ENCODE data around the gene MARK1. TPM values are rescaled to one million over a fixed set of nuclear protein-coding genes. Genes with fewer than 3 reads are reported as not detected.

MARK1 gene
- total and polyA plus RNA-seq, 10 of the 15 experiments (the other 5 are each of a cell fraction or from before 2014, with no cell fraction given), result 0.02 to 0.67 (median 0.12) TPM; not detected in 6

GRCh38 chr1:220706480-220706879 is 178.5 kb downstream of the MARK1 start (continued):
- no peak for TF ChIP-seq PBX3 (IDR thresholded peaks at IDR 0.05; ENCODE audit: insufficient replicate concordance, low read depth, low read length)

- CTCF ChIA-PET, result interaction anchor here (1.3 kb wide), 1 partner anchor 26 kb away, joined by 3 read pairs; no protein-coding TSS in a partner anchor
- H3K79me2 ChIP-seq (ENCODE audit: control insufficient read depth, insufficient read depth, low read length), result no peaks in the 10 kb centered on the region
- H3K4me3 ChIP-seq, result no peak overlapping the region
- RAD21 ChIA-PET (ENCODE audit: unreplicated experiment), result no interaction called here
- 67% methylated on average over 8 of the region's 10 CpGs for WGBS (ENCODE audit: insufficient coverage, insufficient replicate concordance, low lambda C conversion rate, missing lambda C conversion rate)
- H3K27ac ChIP-seq (ENCODE audit: control insufficient read depth, insufficient read depth), result no peak overlapping the region
- no peak overlapping the region for H3K4me2 ChIP-seq (ENCODE audit: control insufficient read depth, insufficient read depth)
- in situ Hi-C loops (cut with MboI) (no loop called here), intact Hi-C loops (cut with micrococcal nuclease; ENCODE audit: unreplicated experiment) (no loop called here)
- no peak for FAIRE-seq
- POLR2A ChIA-PET, result no interaction called here
- no peak overlapping the region for H3K9ac ChIP-seq (ENCODE audit: control insufficient read depth, insufficient read depth, low read length)
- ATAC-seq, result no peak
- H2AFZ ChIP-seq (ENCODE audit: control insufficient read depth, low read depth, low read length), result no peak overlapping the region
- BruUV-seq (replicated peaks), result no TSS peak
- no peaks in the 10 kb centered on the region for H3K27me3 ChIP-seq (replicated peaks in 1 of 2; ENCODE audit: control insufficient read depth in 2 of 2, insufficient read depth in 2 of 2, low read length in 1 of 2)
- SMC1A ChIA-PET (ENCODE audit: uncharacterized antibody, unreplicated experiment), result no interaction called here
- DNase-seq (ENCODE audit: low read depth, low spot score), result no peak
- no peaks in the 10 kb centered on the region; the same call in 2 of the 3 replicates for H3K9me3 ChIP-seq (replicated peaks; ENCODE audit: control insufficient read depth, insufficient read depth, low read length)
- peaks cover 5% of the 10 kb centered on the region; the same call in 1 of the 2 replicates for H3K4me1 ChIP-seq (ENCODE audit: control insufficient read depth, insufficient read depth, low read length)
- TF ChIP-seq MEF2A (IDR thresholded peaks at IDR 0.05; ENCODE audit: insufficient read depth, low read depth, low read length), result no peak
- no peak for TF ChIP-seq NFYA (IDR thresholded peaks at IDR 0.05; ENCODE audit: borderline replicate concordance, low read depth, low read length)
- TF ChIP-seq PBX3 (IDR thresholded peaks at IDR 0.05; ENCODE audit: insufficient replicate concordance, low read depth, low read length), result no peak
- no peak for TF ChIP-seq HCFC1 (IDR thresholded peaks at IDR 0.05; ENCODE audit: low read length)
- no peak for TF ChIP-seq NFIC (IDR thresholded peaks at IDR 0.05; ENCODE audit: low read depth, low read length)
- TF ChIP-seq NR2C2 (IDR thresholded peaks at IDR 0.05; ENCODE audit: borderline replicate concordance, control insufficient read depth, insufficient read length, low read depth), result no peak
- TF ChIP-seq HDAC2 (IDR thresholded peaks at IDR 0.05), result no peak
- no peak for TF ChIP-seq RB1 (IDR thresholded peaks at IDR 0.05; ENCODE audit: borderline replicate concordance)
- TF ChIP-seq RAD51 (IDR thresholded peaks at IDR 0.05), result no peak
- TF ChIP-seq BCL3 (IDR thresholded peaks at IDR 0.05; ENCODE audit: borderline replicate concordance, insufficient read depth, low read depth, low read length, poor library complexity, severe bottlenecking), result no peak
- TF ChIP-seq CHD2 (IDR thresholded peaks at IDR 0.05; ENCODE audit: borderline replicate concordance, low read depth, low read length), result no peak
- no peak for TF ChIP-seq RUNX3 (IDR thresholded peaks at IDR 0.05; ENCODE audit: low read length)
- H3K36me3 ChIP-seq (ENCODE audit: control insufficient read depth in 2 of 2, insufficient read depth in 2 of 2, low read length in 1 of 2), result no peaks in the 10 kb centered on the region
- no peaks in the 10 kb centered on the region for H4K20me1 ChIP-seq (ENCODE audit: control insufficient read depth, insufficient read depth)
These were observed 179.2 kb downstream of the MARK1 start for GRCh38 chr1:220707160-220707559.

Data from GM12878 (cell line).